Activated CD8-positive, alpha-beta memory T cell treated with anti-CD3 and anti-CD28 coated beads for 1 hour (primary cell): ENCODE measurements around the gene TSPAN18.

Experiments
- DNase-seq, 2 donors: peaks; one replicate each; pipeline ENCODE4 v3.0.0-alpha.2; 2020; ENCODE audit warnings: low read depth in 1 of 2; ENCODE audit errors: extremely low read depth in 1 of 2

Gene TSPAN18

GRCh38 chr11:44709966-44710365 lies 16.8 kb upstream of the TSPAN18 start:
- no peak for DNase-seq

- DNase-seq: no peak
These were observed 15.5 kb upstream of the TSPAN18 start for GRCh38 chr11:44711113-44711786.

GRCh38 chr11:44711787-44712608 lies 14.8 kb upstream of the TSPAN18 start:
- DNase-seq: no peak

- DNase-seq: no peak
These were observed 13.7 kb upstream of the TSPAN18 start for GRCh38 chr11:44713022-44713421.

- no peak for DNase-seq
These were observed 10.5 kb upstream of the TSPAN18 start for GRCh38 chr11:44716256-44716655.

GRCh38 chr11:44718057-44718456 lies 8.7 kb upstream of the TSPAN18 start:
- DNase-seq: no peak

- no peak for DNase-seq
These were observed 8.0 kb upstream of the TSPAN18 start for GRCh38 chr11:44718612-44719390.

GRCh38 chr11:44725016-44725685 lies 1.6 kb upstream of the TSPAN18 start:
- no peak for DNase-seq

- no peak for DNase-seq
These were observed 942 bp upstream of the TSPAN18 start for GRCh38 chr11:44725757-44726282.

- no peak for DNase-seq
These were observed 281 bp downstream of the TSPAN18 start for GRCh38 chr11:44727114-44727372.

- DNase-seq: peak; percentile 44 to 68
These were observed 868 bp downstream of the TSPAN18 start for GRCh38 chr11:44727373-44728287.

GRCh38 chr11:44728491-44728910 lies 1.7 kb downstream of the TSPAN18 start:
- no peak for DNase-seq

- DNase-seq: no peak
These were observed 2.3 kb downstream of the TSPAN18 start for GRCh38 chr11:44729063-44729462.

- DNase-seq: no peak
These were observed 3.0 kb downstream of the TSPAN18 start for GRCh38 chr11:44729713-44730112.

- no peak for DNase-seq
These were observed 4.0 kb downstream of the TSPAN18 start for GRCh38 chr11:44730775-44731174.

GRCh38 chr11:44731685-44732430 lies 5.1 kb downstream of the TSPAN18 start:
- no peak for DNase-seq

GRCh38 chr11:44732564-44732963 lies 5.8 kb downstream of the TSPAN18 start:
- no peak for DNase-seq

GRCh38 chr11:44733877-44734276 lies 7.1 kb downstream of the TSPAN18 start:
- DNase-seq: no peak

GRCh38 chr11:44734843-44735381 lies 8.2 kb downstream of the TSPAN18 start:
- no peak for DNase-seq
